Stromal cell of bone marrow (primary cell): ENCODE measurements around the gene METTL25B.

Experiments used
- DNase-seq: peaks from one replicate; pipeline ENCODE4 v3.0.0-alpha.2; 2012; ENCODE audit warnings: low read depth

The METTL25B gene

DNA sequence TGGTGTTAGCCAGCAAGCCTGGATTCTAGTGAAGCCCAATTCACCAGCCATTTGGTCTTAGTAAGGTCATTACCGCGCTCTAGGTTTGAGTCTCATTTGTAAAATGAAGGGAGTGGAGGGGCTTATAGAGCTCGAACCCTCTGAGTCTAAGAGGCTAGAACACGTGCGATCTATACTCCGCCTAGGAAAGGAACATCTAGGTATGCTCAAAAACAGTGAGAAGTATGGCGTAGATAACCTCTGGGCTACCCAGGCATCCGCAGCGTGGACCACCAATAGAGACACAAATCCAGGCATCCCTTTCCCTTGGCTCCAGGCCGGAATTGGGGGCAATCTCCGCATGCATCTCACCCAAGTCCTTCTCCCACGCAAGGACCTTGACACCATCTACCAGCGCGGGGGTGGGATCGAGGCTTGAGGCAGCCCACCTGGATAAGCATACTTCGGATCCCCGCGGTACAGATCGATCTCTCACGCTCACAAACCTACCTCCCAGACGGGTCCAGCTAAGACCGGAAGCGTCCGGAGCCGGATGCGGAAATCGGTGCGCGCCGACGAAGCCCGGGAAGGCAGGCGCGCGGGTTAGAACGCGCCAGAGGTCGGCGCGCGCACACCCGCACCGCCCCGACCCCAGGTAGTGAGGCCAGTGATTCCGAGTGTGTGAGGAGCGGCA, at the start of gene METTL25B:
TSS of gene METTL25B (plus strand) at position 544 of the 673 bp plus-strand sequence. CDS start 636 bp downstream, outside the sequence.
- DNase-seq: no peak

DNA sequence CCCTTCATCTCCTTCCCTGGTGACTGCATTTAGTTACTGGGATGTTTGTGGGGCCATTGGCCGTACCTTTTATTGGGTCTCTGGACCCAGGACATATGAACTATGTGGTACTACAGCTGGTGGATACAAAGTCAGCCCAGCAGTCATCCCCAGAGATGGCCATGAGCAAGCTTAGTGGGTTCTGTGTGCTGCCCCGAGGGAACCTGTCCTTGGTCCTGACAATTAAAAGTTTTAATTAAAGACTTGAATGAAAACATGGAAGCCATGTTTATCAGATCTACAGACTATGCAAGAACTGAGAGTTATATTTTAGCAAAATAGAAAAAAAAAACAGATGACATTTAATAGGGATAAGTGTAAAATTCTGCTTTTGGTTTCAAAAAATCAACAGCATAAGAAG, 48.2 kb upstream of the METTL25B start:
- DNase-seq: no peak

DNA sequence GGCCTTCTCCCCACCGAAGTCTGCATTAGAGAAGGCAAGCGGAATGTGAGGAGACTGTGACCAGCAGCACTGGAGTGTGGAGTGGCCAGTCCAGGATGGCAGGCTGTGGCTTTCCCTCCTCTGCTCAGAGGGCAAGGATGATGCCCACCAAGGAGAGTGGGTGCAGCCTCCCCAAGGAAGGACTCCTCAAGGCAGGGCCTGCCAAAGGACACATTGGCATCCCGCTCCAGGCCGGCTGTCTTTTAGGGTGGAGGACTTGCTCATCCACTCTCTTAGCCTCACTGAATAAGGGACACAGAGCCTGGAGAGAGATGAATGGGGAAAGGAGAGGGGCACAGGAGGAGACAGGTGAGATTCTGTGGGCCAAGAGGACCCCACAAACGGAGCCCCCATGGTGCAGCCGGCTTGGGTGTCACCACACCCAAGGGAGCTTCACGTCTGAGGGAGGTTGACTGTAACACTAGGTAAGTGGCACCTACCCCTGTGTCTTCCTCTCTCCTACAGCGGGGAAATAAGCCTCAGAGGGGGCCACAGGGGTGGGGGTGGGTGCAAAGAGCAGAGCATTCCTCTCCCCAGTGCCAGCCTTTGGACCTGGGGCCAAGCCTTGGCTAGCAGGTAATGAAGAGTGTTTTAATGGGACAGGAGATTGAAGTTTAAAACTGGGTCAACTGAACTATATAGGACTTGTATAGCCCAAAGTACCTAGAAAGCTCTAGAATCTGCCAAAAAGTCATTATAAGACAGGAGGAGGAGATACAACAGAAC, 46.9 kb upstream of the METTL25B start:
- DNase-seq: no peak

DNA sequence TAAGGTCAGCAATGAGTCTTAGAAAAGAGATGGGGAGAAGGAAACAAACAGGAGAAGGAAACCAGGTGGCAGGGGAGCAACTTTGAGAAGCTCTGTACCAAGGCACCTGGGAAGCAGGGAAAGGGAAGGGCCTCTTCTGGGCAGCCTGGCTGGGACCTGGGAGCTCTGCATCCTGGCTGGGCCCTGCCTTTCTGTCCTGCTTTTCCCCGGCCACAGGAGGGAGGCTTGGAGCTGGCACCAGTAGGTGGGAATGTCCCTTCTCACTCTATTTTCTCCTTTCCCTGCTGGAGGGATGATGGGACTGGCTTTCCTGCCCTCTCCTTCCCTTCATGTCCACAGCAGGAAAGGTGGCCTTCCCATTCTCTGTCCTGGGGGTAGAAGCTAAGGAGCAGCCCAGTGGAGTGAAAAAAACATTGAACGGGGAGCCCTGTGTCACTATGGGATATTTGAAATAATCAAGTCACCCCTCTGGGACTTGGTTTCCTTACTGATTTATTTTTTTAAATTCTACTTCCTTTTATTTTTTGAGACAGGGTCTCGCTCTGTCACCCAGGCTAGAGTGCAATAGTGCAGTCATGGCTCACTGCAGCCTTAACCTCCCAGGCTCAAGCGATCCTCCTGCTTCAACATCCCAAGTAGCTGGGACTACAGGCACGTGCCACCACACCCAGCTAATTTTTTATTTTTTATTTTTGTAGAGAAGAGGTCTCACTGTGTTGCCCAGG, 45.9 kb upstream of the METTL25B start:
- no peak for DNase-seq

DNA sequence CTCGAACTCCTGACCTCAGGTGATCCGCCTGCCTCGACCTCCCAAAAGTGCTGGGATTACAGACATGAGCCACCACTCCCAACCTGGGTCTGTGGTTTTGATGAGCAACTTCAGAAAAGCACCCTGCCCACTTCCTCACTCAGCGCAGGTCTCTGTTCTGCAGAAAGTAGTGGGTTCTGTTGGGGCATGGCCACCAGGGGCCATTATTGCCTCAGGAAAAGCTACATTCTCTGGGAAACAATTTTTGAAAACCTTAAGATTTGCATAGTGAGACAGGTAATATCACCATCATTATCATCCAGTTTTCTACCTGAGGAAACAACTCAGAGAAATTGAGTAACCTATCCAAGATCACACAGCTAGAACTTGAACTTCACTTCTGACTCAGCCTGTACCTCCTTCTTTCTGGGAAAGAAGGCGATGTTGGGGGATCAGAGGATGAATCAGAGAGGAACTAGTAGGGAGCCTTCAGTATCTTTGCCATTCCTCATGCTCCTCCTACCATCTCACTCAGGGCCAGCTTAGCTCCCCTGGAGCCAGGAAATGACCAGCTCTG, 44.0 kb upstream of the METTL25B start:
- peak; percentile 58 for DNase-seq

DNA sequence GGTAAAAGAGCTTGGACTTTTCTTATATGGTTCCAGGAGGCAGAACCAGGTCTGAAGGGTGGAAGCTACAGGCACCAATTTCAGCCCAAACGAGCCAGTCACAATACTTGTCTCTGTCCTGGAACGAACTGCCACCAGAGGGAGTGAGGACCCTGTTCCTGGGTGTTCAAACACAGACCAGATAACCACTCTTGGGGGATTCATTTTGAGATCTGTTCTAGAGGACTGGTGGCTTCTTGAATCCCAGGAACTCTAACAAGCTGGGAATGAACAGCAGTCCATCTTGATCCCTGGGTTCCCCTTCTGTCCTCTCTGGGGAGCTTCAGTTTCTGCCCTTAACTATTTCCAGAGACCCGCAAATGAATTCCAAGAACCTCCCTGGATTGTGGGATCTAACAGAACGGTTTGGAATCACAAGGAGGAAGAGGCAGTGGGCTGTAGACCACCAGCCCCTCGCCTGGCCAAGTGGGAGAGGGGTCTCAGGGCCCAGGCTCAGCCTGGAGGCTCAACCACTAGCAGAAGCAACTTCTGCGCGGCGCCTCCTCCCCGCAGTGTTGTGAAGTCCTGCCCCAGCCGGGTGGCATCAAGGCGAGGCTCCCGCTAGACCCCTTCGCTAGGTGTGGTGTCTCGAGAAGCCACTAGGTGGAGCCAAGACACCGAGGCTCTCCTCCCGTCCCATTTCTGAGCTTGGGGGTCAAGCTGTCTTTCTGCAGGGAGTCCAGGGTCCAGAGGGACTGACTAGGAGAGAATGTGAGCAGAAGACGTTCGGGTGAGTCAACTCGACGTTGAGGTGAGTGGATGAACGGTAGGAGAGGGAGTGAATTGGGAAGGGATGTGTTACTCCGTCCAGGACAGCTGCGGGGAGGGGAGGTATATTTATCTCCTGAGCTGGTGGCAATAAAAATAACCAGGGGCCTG, 39.0 kb upstream of the METTL25B start:
- peak; percentile 52 for DNase-seq

DNA sequence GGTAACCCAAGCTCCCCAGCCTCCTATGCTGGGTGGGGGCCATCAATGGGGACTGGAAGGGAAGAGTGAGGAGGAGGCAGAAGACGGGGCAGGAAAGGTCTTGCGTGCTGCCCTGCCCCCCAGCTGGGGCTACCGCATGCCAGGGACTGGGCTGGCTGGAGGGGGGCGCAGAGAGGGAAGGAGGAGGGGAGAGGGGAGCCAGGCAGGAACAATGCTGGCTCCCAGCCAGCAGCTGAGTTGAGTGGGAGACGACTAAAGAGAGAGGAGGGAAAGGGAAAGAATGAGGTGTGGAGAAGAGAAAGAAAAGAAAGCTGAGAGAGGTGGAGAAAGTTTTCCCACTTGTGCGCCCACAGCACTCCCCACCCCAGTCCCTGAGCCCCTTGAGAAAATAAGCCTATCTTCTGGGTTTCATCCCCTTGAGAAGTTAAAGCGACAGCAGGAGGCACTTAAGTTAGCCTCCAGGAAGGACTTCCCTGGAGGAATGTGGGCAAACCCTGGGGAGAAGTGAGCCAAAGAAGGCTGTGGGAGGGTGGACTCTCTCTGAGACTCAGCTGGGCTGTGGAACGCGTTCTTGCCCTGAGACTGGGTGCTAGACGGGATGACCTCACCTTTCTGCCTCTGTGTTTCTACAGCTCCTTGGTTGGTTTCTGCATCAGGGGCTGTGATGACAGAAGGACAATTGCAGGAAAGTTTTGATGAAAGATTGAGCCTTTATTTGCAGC, 38.2 kb upstream of the METTL25B start:
- DNase-seq: no peak

DNA sequence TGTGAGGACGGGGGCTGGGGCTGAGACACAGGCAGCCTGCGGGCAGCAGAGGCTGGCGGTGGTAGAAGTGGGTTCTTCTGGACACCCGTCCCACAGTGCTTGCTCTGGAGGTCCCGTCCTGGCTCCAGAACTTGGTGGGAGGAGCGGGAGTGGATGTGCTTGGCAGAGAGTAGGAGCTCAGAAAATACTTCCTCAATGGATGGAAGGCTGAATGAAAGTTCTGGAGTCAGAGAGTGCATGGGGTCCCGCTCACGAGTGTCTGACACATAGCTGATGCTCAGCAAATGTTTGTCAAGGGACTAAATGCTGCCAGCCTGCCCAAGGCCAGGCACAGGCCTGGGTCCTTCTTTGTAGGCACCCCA, 37.6 kb upstream of the METTL25B start:
- DNase-seq: no peak

DNA sequence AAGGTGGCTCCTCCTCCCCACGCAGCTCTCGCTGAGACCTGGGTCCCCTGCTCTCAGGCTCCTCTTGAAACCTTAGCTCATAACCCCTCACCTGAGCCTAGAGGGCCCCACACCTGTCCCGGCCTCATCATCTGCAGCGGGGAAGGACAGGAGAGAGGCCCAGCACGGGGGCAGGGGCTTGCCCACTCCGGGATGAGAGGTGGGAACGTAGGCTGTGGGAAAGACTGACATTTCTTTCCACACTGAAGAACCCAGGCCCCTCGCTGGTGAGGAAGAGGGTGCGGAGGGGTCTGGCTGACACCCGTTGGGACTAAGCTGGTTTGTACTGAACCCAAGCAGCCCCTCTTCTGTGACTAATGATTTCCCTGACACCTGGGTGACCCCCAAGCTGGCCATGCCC, 37.1 kb upstream of the METTL25B start:
- DNase-seq: no peak

DNA sequence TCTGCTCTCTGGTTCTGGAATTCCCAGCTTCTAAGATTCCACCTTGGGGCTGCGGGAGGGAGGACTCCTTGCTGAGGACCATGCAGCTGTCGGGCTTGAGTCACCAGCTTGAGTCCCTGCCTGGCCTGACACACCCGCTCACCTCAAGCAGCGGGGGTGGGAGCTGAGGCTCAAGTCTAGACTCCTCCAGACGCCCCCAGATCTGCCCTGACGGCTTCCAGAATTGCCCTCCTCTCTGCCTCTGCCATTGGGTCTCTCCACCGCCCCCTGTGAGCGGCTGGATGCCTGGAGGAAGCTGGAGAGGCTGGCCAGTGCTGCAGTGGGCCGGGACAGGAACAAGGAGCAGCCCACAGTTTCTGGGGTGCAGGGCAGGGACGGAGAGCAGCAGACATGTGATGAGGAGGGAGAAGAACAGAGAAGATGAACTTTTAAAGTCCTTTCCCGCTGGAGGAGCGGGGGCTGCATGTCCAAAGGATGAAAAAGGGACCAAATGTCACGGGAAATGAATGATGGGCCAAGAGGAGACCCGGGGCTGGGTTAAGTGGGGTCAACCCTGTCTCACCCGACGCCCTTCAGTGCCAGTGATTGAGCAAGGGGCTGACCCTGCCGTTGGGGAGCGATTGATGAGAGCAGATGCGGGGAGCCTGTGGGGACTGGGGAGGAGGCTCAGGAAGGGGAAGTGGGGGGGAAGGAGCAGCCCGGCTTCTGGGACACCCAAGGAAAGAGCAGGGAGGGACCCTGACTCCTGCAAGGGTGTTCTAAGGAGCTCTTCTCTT, 36.4 kb upstream of the METTL25B start:
- DNase-seq: no peak

DNA sequence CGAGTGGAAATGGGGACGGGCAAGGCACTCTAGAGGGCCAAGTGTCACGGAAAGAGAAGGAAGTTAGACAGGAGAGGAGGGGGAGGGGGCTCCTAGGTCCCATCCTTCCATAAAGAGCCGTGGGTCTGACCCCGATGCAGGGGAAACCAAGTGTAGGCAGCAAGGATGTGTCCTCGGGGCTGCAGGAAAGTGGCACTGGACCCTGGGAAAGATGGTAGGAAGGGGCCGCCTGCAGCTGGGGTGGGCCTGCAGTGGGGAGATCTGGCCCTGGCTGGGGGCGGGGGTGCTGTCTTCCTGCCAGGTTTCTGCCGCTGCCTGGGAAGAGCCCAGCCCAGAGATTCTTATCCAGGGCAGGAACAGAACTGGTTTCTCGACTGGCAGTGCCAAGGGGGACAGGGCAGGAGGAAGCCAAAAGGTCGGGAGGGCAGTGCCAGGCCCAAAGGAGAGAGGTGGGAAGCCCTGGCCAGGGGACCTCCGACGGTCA, 35.8 kb upstream of the METTL25B start:
- DNase-seq: no peak

DNA sequence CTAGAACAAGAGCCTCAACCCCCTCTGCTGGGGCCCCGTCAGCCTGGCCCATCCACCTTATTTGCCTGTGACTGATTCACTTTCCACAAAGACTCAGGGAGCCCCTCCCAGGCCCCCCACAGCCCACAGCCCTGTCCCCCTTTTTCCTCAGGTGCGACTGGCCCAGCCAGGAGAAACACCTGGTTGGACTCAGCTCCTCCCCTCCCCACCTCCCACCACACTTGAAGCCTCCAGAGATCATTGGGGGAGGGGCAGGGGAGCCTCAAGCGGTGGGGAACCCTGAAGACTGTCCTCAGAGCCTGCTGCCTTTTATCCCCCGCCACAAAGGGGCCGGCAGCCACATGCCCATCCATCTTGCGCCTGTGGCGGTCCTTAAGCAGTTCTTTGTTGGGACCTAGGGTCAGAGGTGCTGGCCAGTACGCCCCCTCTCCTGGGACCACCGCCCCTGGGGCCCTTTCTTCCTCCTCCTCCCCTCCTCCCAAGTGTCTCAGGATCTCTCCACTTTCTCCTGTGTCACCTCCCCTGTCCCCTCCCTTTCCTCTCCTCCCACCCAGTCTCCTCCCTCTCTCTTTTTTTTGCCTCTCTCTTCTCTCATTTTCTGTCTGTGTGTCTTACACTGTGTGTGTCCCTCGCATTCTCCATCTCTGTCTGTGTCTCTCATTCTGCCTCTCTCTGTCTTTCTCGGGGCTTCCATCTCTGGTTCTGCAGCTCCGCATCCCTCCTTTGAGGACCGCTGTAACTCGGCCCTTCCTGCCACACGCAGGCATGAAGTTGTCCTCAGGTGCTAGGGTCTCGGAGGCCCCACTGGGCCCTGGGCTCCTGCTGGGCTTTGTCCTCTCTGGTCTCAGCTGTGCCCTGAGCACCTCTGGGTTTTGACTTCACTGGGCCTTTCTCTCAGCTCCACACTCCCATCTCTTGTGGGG, 35.1 kb upstream of the METTL25B start:
- DNase-seq: no peak

DNA sequence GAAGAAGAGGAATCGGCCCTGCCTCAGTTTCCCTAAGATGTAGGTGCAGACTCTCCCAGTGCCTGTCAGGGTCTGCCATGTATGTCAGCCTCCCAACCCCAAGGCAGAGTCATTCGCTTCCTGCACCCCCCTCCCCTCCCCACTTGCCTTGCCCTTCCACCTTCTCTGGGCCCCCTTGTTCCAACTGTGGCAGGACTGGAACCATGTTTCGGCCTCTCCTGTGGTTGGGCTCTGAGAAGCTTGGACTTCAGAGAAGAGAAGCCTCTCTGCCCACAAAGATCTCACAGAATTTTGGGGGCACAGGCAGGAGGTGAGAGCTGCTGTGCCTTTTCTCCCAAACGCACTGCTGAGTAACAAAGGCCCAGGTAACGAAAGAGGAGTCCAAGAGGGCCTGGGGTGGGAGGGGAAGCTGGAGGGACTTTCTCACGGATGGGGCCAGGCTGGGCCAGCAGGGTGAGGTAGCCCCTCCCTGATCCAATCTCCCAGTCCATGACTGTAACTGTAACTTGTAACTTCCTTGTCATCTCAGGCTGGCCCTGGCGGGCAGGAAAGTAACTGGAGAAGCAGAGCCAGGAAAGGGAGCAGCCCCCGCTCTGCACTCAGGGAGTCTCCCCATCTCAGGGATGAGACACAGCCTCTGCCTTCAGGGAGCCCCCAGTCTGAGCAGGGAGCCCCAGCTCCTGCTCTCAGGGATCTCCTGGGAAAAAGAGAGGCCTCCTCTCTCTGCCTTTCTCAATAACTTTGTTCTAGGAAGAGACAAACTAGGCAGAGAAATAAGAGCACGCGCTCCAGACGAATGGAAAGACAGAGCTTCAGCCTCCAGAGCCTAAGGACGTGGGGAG, 34.2 kb upstream of the METTL25B start:
- DNase-seq: no peak

DNA sequence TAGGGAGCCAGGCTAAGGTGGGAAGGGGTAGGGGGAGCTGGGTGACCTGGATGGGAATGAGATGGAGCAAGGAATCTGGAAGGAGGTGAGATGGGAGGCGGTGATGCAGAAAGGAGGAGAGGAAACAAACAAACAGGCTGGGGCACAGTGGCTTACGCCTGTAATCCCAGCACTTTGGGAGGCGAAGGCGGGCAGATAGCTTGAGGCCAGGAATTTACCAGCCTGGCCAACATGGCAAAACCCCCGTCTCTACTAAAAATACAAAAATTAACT, 33.6 kb upstream of the METTL25B start:
- no peak for DNase-seq

DNA sequence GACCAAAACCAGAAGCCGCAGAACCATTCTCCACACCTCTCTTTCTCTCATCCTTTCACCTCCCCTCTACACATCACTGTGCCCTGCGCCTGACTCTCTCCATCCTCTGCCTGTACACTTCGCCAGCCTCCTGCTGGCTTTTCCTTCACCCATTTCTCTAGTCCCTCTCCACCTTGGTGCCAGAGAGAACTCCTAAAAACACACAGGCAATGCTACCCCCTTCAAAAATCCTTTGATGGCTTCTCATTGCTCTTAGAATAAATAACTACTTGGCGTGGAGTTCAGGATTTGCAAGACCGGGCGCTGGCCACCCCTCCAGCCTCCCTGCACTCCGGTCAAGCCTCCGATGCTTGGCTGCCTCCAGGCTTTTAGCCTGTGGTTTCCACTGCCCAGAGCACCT, 31.5 kb upstream of the METTL25B start:
- DNase-seq: no peak

DNA sequence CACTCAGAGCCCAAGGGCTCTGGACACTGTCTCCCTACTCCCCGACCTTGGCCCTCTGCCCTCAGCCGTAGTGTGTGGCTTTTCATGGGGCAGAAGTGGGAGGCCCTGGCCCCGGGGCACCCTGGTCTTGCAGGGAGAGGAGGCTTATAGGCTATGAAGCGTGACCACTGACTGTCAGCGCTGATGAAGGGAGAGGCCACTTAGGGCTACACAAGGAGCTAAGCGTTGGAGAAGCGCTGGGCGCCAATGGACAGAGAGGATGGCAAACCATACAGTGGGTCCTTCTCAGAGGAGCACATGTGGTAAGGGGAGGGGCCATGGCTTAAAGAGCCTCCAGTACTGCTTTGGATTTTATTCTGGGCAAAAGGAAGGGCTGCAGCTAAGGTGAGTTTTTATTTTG, 30.8 kb upstream of the METTL25B start:
- no peak for DNase-seq

DNA sequence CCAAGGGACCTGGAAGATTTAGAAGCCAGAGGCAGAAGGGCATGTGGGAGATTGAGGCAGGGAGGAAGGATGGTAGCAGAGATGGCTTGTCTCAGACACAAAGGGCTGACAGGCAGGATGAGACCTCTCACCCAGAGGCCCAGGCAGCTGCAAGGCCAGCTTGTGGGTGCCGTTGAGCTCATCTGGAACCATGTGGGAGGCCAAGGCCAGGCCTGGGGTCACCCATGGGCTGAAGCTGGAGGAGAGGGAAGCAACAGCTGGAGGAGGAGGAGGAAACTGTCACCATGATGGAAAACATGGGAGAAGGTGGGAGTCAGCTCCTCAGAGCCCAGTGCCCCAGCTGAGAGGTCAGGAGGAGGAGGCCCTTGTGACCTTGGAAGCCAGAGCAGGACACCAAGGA, 29.3 kb upstream of the METTL25B start:
- DNase-seq: no peak
